Measurements from ENCODE around the gene EIPR1.
"Not testable (repeated sequence)": the region's sequence is repeated elsewhere in the genome, so short reads cannot be mapped to it uniquely, and the experiment has no call there.

The EIPR1 gene

GRCh38 chr2:3357926-3358325, 19.7 kb downstream of the EIPR1 start:
- DNase-seq (ENCODE audit: low read depth), result no peak

GRCh38 chr2:3357446-3357845, 20.2 kb downstream of the EIPR1 start:
- not testable (repeated sequence) for DNase-seq (ENCODE audit: low read depth)

- DNase-seq (ENCODE audit: low read depth), result no peak
Measured at GRCh38 chr2:3356799-3357198, 20.8 kb downstream of the EIPR1 start.

DNA sequence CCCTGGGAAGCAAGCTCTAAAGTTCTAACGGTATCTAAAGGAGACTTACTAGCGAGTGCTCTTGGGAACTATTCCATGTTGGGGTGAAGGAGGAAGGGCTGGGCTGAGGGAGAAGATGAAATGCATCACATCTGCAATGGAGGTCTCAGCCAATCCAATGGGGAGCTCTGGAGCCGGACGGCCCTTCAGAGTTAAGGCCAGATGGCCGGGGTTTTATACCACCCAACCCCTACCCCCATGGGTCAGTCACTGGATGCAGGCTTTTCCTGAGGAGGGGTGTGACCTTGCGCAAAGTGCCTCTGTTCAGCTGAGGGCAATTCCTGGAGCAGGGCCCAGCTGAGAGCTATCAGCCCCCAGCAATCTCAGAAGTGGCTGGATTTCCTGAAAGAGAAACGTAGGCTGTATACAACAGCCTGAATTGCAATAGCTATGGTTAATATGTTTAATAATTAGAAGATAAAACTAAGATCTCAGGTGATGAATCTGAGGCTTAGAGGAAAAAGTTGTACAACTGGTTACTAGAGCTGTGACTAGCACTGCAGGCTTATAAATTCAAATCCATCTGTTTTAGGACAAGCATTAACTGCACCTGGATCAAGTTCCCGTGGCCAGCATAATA, 21.6 kb downstream of the EIPR1 start:
- no peak for DNase-seq (ENCODE audit: low read depth)

- DNase-seq (ENCODE audit: low read depth), result no peak
Measured at GRCh38 chr2:3354986-3355385, 22.6 kb downstream of the EIPR1 start.

GRCh38 chr2:3349211-3349693, 28.4 kb downstream of the EIPR1 start:
- no peak for DNase-seq (ENCODE audit: low read depth)

DNA sequence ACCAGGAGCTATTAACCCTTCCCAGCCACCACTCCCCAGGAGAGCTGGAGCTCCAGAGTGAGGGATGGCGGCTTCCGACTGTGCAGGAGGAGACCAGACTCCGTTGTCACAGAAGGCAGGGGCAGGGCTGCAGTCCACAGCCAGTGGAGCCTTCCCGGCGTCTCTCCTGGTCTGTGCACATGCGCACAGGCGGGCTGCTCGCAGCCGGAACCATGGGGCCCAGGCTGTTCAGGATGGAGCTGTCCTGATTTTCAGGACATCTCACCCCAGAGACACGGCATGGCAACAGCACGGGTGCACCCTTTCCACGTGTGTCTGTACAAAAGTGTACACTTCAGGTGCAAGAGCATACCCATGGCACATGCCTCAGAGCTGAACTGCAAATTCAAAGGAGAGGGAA, 28.9 kb downstream of the EIPR1 start:
- DNase-seq (ENCODE audit: low read depth), result no peak

GRCh38 chr2:3345621-3346020, 32.0 kb downstream of the EIPR1 start:
- no peak for DNase-seq (ENCODE audit: low read depth)

DNA sequence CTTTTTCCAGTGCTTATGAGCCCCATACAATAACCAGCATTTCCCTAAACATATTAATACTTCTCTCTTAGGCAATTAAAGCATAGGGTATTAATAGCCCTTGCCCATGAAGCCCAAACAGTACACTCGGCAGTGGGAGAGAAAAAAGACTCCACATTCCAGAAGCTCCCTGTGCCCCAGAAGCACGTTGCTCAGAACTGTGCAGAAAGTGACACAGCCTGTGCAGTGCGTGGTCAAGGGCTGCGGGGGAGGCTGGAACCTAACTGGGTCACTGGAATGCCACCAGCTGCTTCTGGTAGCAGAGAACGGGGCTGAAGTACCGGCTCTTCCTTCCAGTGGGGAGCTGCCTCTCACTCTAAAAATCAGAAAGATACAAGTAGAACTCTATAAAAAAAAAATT, 32.7 kb downstream of the EIPR1 start:
- no peak for DNase-seq (ENCODE audit: low read depth)

DNA sequence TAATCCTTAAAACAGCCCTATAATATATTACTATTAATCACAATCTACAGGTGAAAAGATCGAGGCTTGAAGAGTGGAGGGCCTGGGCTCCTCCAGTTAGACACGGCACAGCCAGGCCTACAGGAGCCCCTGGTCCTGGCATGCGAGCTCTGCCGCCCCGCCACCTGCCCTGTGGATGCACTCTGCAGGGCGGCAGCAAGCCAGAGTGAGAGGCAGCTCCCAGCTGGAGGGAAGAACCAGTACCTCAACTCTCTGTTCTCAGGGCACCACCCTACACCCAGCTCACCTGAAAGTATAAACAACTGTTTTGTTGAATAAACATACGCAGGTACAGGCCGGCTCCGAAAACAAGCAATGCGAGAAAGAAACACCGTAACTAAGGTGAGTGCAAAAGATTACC, 34.6 kb downstream of the EIPR1 start:
- DNase-seq (ENCODE audit: low read depth), result no peak

DNA sequence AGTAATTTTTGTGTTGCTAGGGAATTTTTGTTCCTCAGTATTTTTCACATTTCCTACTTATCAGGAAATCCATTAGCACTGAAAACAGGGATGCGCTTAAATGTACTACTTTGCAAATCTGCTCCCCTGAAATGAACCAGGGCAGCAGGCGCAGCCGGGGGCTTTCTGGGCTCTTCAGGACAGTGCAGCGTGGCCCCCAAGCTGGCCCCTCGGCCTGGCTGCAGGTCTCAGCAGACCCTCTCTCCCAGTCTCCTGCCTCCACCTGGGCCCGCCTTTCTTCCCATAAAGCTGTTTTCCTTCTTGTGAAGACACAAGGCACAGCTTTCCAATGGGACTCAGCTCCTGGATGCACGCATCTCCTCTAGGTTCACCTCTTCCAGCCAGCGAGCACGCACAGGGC, 35.3 kb downstream of the EIPR1 start:
- no peak for DNase-seq (ENCODE audit: low read depth)

DNA sequence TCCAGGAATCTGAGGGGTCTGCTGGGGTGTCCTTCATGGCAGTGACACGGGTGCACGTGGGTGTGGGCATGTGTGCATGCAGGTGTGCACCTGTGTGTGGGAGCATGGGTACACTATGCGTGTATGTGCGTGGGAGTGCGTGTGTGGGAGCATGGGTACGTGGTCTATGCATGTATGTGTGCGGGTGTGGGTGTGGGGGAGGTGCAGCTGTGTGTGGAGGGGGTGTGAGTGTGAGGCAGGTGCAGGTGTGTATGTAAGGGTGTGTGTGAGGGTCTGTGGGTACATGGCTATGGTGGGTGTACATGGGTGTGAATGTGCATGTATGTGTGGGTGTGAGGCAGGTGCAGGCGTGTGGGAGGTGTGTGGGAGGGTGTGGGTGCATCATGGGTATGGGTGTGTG, 36.3 kb downstream of the EIPR1 start:
- DNase-seq (ENCODE audit: low read depth), result no peak

DNA sequence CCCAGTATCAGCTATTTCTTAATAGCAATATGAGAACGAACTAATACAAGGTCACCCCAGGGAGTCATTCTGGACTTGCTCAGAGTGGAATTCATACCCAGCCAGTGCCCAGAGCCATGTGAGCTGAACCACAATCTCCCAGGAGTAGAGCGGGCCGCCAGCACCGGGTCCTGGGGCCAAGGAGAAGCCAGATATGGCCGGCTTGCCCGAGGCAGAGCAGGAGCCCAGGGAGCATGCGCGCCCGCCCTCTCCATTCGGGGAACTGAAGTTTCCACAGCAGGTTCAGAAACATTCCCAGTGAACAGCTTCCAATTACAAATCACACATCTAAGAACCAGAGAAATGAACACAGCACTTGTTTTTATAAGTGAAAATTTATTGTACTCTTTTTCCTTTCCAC, 37.5 kb downstream of the EIPR1 start:
- DNase-seq (ENCODE audit: low read depth), result no peak

DNA sequence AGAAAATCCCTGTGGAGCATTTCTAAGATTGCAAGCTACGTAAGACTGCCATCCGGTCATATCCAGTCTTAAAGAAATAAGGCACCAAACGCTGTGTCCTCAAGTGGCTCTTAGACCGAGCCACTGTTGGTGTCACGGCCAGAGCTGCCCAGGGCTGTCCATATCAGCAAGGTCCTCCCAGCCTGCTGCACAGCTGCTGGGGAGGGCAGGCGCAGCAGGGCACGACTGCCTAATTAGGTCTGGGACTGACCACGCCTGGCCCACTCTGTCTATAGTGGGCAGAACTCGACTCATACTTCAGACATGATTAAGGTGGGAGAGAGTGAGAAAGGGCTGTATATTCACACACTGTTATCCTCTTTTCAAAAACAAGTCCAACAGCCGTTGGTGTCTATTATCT, 39.3 kb downstream of the EIPR1 start:
- DNase-seq (ENCODE audit: low read depth), result no peak

- no peak for DNase-seq (ENCODE audit: low read depth)
Measured at GRCh38 chr2:3336844-3337243, 40.8 kb downstream of the EIPR1 start.

DNA sequence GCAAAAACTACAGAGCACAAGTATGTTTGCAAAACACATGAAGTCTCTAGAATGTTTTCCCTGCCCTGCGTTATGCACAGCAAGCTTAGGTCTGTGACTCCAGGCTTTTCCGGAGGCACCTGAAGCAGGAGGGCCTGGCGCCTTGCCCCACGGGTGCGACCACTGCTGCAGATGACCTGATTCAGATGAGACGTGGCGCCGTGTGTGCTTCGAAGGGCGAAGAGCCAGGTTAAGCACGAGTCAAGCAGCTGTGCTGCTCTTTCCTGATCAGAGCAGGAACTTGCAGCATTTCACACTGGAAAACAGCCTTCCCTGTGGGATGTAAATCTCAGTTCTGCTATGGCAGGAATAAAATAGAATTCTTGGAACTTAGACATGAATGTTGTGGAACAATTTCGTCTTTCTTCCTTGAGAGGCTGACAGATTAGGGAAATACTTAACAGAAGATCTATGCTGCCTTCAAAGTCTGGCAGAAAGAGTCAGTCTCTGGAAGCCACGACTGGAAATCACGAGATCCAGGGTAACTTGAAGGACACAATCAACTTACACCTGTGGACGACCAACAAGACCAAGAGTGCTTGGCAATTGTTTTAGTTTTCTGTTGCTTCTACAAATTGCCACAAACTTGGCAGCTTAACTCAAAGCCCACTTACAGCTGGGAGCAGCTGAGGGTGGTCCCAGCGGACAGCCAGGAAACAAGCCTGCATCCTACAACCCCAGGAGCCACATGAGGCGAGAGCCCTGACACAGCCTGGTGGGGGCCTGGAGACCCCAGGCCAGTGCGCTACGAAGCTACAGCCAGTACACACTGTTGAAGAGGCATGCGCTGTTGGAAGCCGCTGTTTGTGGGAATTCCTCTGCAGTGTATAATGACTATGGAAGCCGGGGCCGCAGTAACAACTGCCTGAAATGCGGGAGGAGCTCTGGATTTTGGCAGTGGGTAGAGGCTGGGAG, 42.9 kb downstream of the EIPR1 start:
- no peak for DNase-seq (ENCODE audit: low read depth)

- DNase-seq (ENCODE audit: low read depth), result no peak
Measured at GRCh38 chr2:3332133-3332532, 45.5 kb downstream of the EIPR1 start.

GRCh38 chr2:3329491-3329890, 48.1 kb downstream of the EIPR1 start:
- DNase-seq (ENCODE audit: low read depth), result no peak

DNA sequence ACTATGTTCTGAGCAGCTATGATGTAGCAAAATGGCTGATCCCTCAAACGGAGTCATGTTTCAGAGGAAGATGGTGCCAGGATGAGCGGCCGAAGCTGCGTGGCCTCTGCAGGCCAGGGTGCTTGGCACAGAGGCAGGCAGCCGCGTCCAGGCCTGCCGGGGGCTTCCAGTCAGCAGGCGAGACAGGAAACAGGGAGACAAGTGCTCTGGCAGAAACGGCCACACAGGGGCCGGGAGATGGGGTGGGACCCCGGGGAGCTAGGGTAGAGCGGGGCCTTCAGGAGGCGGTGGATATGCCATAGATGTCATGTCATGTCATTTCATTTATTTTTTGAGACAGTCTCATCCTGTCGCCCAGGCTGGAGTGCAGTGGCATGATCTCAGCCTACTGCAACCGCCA, 50.7 kb downstream of the EIPR1 start:
- DNase-seq (ENCODE audit: low read depth), result no peak

DNA sequence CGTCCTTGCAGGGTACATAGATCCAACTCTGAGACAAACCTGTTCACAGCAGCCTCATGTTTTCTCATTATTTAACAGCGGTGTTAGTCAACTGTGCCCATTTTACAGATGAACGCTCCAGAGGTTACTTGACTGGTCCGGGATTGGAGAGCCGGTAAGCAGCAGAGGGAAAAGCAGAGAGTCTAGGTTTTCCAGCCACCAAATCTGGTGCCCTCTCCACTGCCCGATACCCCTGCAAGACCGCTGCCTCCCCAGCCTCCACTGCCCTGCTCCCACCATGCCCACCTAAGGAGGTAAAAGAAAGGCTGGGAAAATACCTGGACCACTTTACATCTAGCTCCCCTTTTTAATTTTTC, 51.5 kb downstream of the EIPR1 start:
- no peak for DNase-seq (ENCODE audit: low read depth)

- no peak for DNase-seq (ENCODE audit: low read depth)
Measured at GRCh38 chr2:3325458-3326181, 52.0 kb downstream of the EIPR1 start.

DNA sequence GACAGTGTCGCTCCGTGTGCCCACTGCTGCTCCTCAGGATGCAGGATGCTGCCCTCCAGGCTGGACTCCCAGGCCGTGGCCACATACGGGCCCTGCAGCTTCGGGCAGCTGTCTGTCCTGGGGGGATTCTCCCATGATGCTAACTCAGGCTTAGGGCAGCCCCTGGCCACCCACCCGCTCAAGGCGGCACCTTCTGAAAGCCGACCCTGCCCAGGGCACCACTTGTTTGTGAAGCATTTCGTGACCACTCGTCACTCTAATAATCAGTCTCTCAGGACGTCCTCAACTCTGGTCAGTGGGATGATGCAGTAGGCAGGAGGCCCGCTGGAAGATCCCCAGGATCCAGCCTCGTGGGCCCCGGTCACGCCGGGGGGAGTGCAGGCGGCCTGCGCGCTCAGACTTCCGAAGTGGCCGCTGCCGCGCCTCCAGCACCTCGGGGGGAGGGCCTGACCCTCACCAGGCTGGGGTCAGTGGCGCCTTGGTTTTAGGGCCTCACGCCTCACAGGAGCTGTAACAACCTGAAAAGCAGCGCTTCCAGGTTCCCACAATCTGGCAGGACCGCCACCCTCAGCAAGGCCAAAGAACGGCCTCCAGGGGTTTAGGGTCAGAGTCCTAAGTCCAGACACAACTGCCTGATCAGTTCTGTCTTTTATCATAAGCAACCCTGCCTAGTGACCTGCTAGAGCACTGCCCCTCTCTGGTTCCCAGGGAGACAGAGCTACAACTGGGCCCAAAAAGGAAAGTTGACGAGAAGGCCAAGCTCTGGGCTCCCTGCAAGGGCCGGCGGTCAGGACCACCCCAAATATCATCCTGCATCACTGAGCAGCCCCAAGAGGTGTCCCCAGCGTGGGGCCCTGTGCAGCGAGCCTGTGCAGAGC, 53.0 kb downstream of the EIPR1 start:
- DNase-seq (ENCODE audit: low read depth), result no peak
